ENCODE data around the gene FAM222B. TPM values are rescaled to one million over a fixed set of nuclear protein-coding genes. Genes with fewer than 3 reads are reported as not detected.

Gene FAM222B
- total and polyA plus RNA-seq, 4 donors = 2.8 to 5.4 (median 4.1) TPM

GRCh38 chr17:28879886-28880571 is 37.4 kb upstream of the FAM222B start:
- Histone ChIP-seq H3K4me1 (ENCODE audit: control insufficient read depth in 4 of 4, insufficient read depth in 4 of 4, low read length in 3 of 4) (no peaks in the 10 kb centered on the region), H3K27me3 (ENCODE audit: control insufficient read depth in 4 of 4, insufficient read depth in 4 of 4, low read length in 3 of 4) (no peaks in the 10 kb centered on the region), H3K36me3 (ENCODE audit: control insufficient read depth in 4 of 4, insufficient read depth in 3 of 4, low read depth in 1 of 4, low read length in 3 of 4) (peaks cover 34 to 65% (median 45%) of the 10 kb centered on the region in 4 donors), H3K9ac (ENCODE audit: low read depth in 1 of 2, low read length in 2 of 2) (no peak overlapping the region), H3K9me3 (ENCODE audit: control insufficient read depth in 4 of 4, low read length in 3 of 4) (no peaks in the 10 kb centered on the region), H3K4me3 (ENCODE audit: low read depth in 1 of 3, low read length in 3 of 3) (no peak overlapping the region), H3K27ac (ENCODE audit: low read depth in 1 of 2, low read length in 2 of 2) (no peak overlapping the region)
- 78% methylated on average over 9 of the region's 9 CpGs for WGBS
- no peak for TF ChIP-seq SP1 (IDR thresholded peaks at IDR 0.05)
- no peak for TF ChIP-seq RXRA (IDR thresholded peaks at IDR 0.05)
- TF ChIP-seq HNF4G (IDR thresholded peaks at IDR 0.05) = no peak
- TF ChIP-seq EGR1 (IDR thresholded peaks at IDR 0.05; ENCODE audit: low read depth in 2 of 2) = no peak
- no peak for TF ChIP-seq ZBTB33 (IDR thresholded peaks at IDR 0.05)
- TF ChIP-seq TAF1 (conservative IDR thresholded peaks at IDR 0.05) = no peak
- TF ChIP-seq RAD21 (IDR thresholded peaks at IDR 0.05) = no peak
- no peak for TF ChIP-seq FOXA2 (IDR thresholded peaks at IDR 0.05)
- TF ChIP-seq MAX (IDR thresholded peaks at IDR 0.05) = no peak
- no peak for TF ChIP-seq JUND (IDR thresholded peaks at IDR 0.05)
- no peak for TF ChIP-seq GABPA (IDR thresholded peaks at IDR 0.05 in 1 of 2, conservative IDR thresholded peaks at IDR 0.05 in 1 of 2)
- TF ChIP-seq HNF4A (conservative IDR thresholded peaks at IDR 0.05) = no peak
- TF ChIP-seq REST (IDR thresholded peaks at IDR 0.05) = no peak
- TF ChIP-seq NR2F2 (IDR thresholded peaks at IDR 0.05) = no peak
- no peak for TF ChIP-seq CTCF (IDR thresholded peaks at IDR 0.05; ENCODE audit: low read depth, low read length, missing input control)
- no peak for TF ChIP-seq YY1 (IDR thresholded peaks at IDR 0.05)
- TF ChIP-seq FOXA1 (IDR thresholded peaks at IDR 0.05) = no peak
- no peak for TF ChIP-seq ATF3 (IDR thresholded peaks at IDR 0.05)
- DNase-seq (ENCODE audit: low spot score) = no peak

All from liver (tissue), 9 donors.